GM12864 (cell line): ENCODE results near the gene MCCC1.

Experiments used
- DNase-seq: peaks from one replicate; pipeline ENCODE4 v3.0.0-alpha.2; 2011; ENCODE audit warnings: low read depth
- H3K4me3 ChIP-seq: 2 replicates; pipeline ENCODE4 v1.5.1; 2011; ENCODE audit warnings: mild to moderate bottlenecking, low read depth, low read length, control low read depth
- CTCF ChIP-seq: IDR thresholded peaks from 2 replicates; pipeline ENCODE4 v1.5.1; 2011; ENCODE audit warnings: low read depth, mild to moderate bottlenecking, moderate library complexity, low read length, control low read depth, inconsistent platforms; ENCODE audit errors: missing control alignments

MCCC1 gene

GRCh38 chr3:183131186-183131725, 32.0 kb upstream of the MCCC1 start:
- no peak overlapping the region for H3K4me3 ChIP-seq
- no peak for DNase-seq
- no peak for TF ChIP-seq CTCF

- no peak for TF ChIP-seq CTCF
- no peak overlapping the region for H3K4me3 ChIP-seq
- DNase-seq, result no peak
Observed at GRCh38 chr3:183129243-183129642, 29.9 kb upstream of the MCCC1 start.

- H3K4me3 ChIP-seq, result no peak overlapping the region
- no peak for TF ChIP-seq CTCF
- no peak for DNase-seq
Observed at GRCh38 chr3:183128709-183129108, 29.4 kb upstream of the MCCC1 start.

GRCh38 chr3:183123891-183124290, 24.6 kb upstream of the MCCC1 start:
- no peak overlapping the region for H3K4me3 ChIP-seq
- no peak for DNase-seq
- no peak for TF ChIP-seq CTCF

- TF ChIP-seq CTCF, result peak; percentile 70
- no peak for DNase-seq
- H3K4me3 ChIP-seq, result no peak overlapping the region
Observed at GRCh38 chr3:183122257-183122932, 23.1 kb upstream of the MCCC1 start.

GRCh38 chr3:183120538-183121215, 21.4 kb upstream of the MCCC1 start:
- no peak for TF ChIP-seq CTCF
- DNase-seq, result no peak

More at GRCh38 chr3:183120538-183121215, 21.4 kb upstream of the MCCC1 start:
- H3K4me3 ChIP-seq, result no peak overlapping the region
